H1 (cell line): ENCODE results near the gene ZBTB47. TPM values are rescaled to one million over a fixed set of nuclear protein-coding genes. Genes with fewer than 3 reads are reported as not detected.

Source experiments
- CTCF ChIA-PET: fragments of 300-600 bp; sonication (Branson Sonifier 250); formaldehyde crosslinking; loops from one replicate; lab custom pipeline; 2021; ENCODE audit not compliant: partially characterized antibody; lab: Charles Lee
- POLR2A ChIA-PET: fragments of 300-600 bp; sonication (Branson Sonifier 250); formaldehyde crosslinking; loops from one replicate; lab custom pipeline; 2021; ENCODE audit warnings: inconsistent platforms; ENCODE audit not compliant: partially characterized antibody; lab: Charles Lee
- DNase-seq, 2 experiments: peaks; one replicate each; pipeline versions ENCODE4 v3.0.0 to v3.0.0-alpha.2; 2010 to 2022; ENCODE audit warnings: low spot score in 2 of 2, low read depth in 1 of 2, mixed read lengths in 1 of 2
- FAIRE-seq: peaks from 2 replicates; lab custom pipeline; 2011; peaks lifted over from hg19 to GRCh38; lab: Jason Lieb, UNC
- H2AFZ ChIP-seq: 2 replicates; pipeline ENCODE4 v1.8.1; 2012; ENCODE audit warnings: low read length, inconsistent platforms
- H2AK5ac ChIP-seq: 2 replicates; pipeline ENCODE4 v1.6.1; 2013; ENCODE audit warnings: low read depth, low read length
- H2BK120ac ChIP-seq: replicated peaks from 2 replicates; pipeline ENCODE3; 2013; ENCODE audit warnings: low read depth, low read length, inconsistent platforms
- H2BK12ac ChIP-seq: 2 replicates; pipeline ENCODE4 v1.6.1; 2013; ENCODE audit warnings: low read depth, low read length
- H2BK15ac ChIP-seq: 2 replicates; pipeline ENCODE4 v1.6.1; 2013; ENCODE audit warnings: low read length
- H2BK20ac ChIP-seq: 2 replicates; pipeline ENCODE4 v1.6.1; 2013; ENCODE audit warnings: low read length
- H2BK5ac ChIP-seq: 2 replicates; pipeline ENCODE4 v1.6.1; 2013; ENCODE audit warnings: low read depth, low read length
- H3K14ac ChIP-seq: 2 replicates; pipeline ENCODE4 v1.6.1; 2013; ENCODE audit warnings: inconsistent platforms; ENCODE audit not compliant: insufficient read length
- H3K18ac ChIP-seq: 2 replicates; pipeline ENCODE4 v1.6.1; 2013; ENCODE audit warnings: low read length; ENCODE audit errors: extremely low read depth
- H3K23ac ChIP-seq: 2 replicates; pipeline ENCODE4 v1.6.1; 2013; ENCODE audit warnings: inconsistent platforms; ENCODE audit not compliant: insufficient read length
- H3K23me2 ChIP-seq: 2 replicates; pipeline ENCODE4 v1.6.1; 2013; ENCODE audit warnings: low read depth, low read length
- H3K27ac ChIP-seq: 2 replicates; pipeline ENCODE4 v1.6.1; 2011; ENCODE audit warnings: low read depth, low read length, inconsistent platforms
- H3K27me3 ChIP-seq, 4 experiments: replicated peaks in 1 of 4; 1 replicate in 1 of 4; 2 replicates in 3 of 4; pipeline versions ENCODE4 v1.6.1 to v1.8.1; 2011 to 2013; ENCODE audit warnings: low read length in 3 of 4, mild to moderate bottlenecking in 3 of 4, inconsistent platforms in 2 of 4, mixed read lengths in 2 of 4, moderate library complexity in 1 of 4; ENCODE audit not compliant: control insufficient read depth in 3 of 4, insufficient read depth in 3 of 4; ENCODE audit errors: extremely low read depth in 1 of 4
- H3K36me3 ChIP-seq, 4 experiments: 2 replicates each; pipeline versions ENCODE4 v1.6.1 to v1.8.1; 2011 to 2013; ENCODE audit warnings: mild to moderate bottlenecking in 4 of 4, low read length in 3 of 4, moderate library complexity in 2 of 4, control low read depth in 1 of 4, inconsistent platforms in 1 of 4; ENCODE audit not compliant: insufficient read depth in 4 of 4, control insufficient read depth in 2 of 4
- H3K4ac ChIP-seq: replicated peaks from 2 replicates; pipeline ENCODE3; 2013; ENCODE audit warnings: low read length, low read depth, mixed read lengths, inconsistent platforms; ENCODE audit not compliant: insufficient read length
- H3K4me1 ChIP-seq, 4 experiments: replicated peaks in 1 of 4; 1 replicate in 1 of 4; 2 replicates in 3 of 4; pipeline versions ENCODE4 v1.6.1 to v1.8.1; 2011 to 2013; ENCODE audit warnings: low read length in 3 of 4, inconsistent platforms in 2 of 4, mixed read lengths in 1 of 4; ENCODE audit not compliant: insufficient read depth in 4 of 4, control insufficient read depth in 3 of 4
- H3K4me2 ChIP-seq, 2 experiments: 2 replicates each; pipeline versions ENCODE4 v1.6.1 to v1.8.1; 2011 to 2013; ENCODE audit warnings: low read depth in 2 of 2, low read length in 2 of 2, control low read depth in 1 of 2, inconsistent platforms in 1 of 2, mild to moderate bottlenecking in 1 of 2; ENCODE audit not compliant: insufficient read depth in 1 of 2
- H3K4me3 ChIP-seq, 4 experiments: fragments of 200-600, 300-600 bp in 1 of 4; sonication (generic), shearing (Covaris generic), sonication (Bioruptor Twin) in 1 of 4; 2 replicates each; pipeline versions ENCODE4 v1.5.1 to v1.8.1; 2011 to 2016; ENCODE audit warnings: low read length in 4 of 4, low read depth in 3 of 4, control low read depth in 2 of 4, inconsistent platforms in 2 of 4, mild to moderate bottlenecking in 2 of 4, mixed read lengths in 1 of 4, moderate library complexity in 1 of 4; ENCODE audit not compliant: insufficient read depth in 2 of 4; ENCODE audit errors: extremely low read depth in 1 of 4
- H3K56ac ChIP-seq: replicated peaks from 2 replicates; pipeline ENCODE3; 2013; ENCODE audit warnings: low read depth, mild to moderate bottlenecking, mixed read lengths, low read length, inconsistent platforms; ENCODE audit not compliant: insufficient read length
- H3K79me1 ChIP-seq: 2 replicates; pipeline ENCODE4 v1.6.1; 2013; ENCODE audit warnings: low read depth, low read length, control low read depth
- H3K79me2 ChIP-seq, 2 experiments: 2 replicates each; pipeline versions ENCODE4 v1.6.1 to v1.8.1; 2012 to 2013; ENCODE audit warnings: low read length in 2 of 2, mild to moderate bottlenecking in 2 of 2, inconsistent platforms in 1 of 2; ENCODE audit not compliant: insufficient read depth in 2 of 2, control insufficient read depth in 1 of 2
- H3K9ac ChIP-seq, 4 experiments: replicated peaks in 1 of 4; 1 replicate in 1 of 4; 2 replicates in 3 of 4; pipeline versions ENCODE4 v1.6.1 to v1.8.1; 2011 to 2013; ENCODE audit warnings: low read depth in 3 of 4, low read length in 3 of 4, control low read depth in 2 of 4, mild to moderate bottlenecking in 2 of 4, moderate library complexity in 2 of 4, inconsistent platforms in 1 of 4; ENCODE audit errors: extremely low read depth in 1 of 4
- H3K9me3 ChIP-seq, 2 experiments: 2 replicates each; pipeline versions ENCODE4 v1.6.1 to v1.8.1; 2012 to 2013; ENCODE audit warnings: mild to moderate bottlenecking in 2 of 2, moderate library complexity in 2 of 2, control low read depth in 1 of 2, inconsistent platforms in 1 of 2, low read depth in 1 of 2, low read length in 1 of 2, mixed read lengths in 1 of 2; ENCODE audit not compliant: insufficient read depth in 2 of 2
- H4K20me1 ChIP-seq, 2 experiments: replicated peaks in 1 of 2; 2 replicates each; pipeline versions ENCODE3 to v1.8.1; 2011 to 2013; ENCODE audit warnings: inconsistent platforms in 2 of 2, low read length in 2 of 2, mild to moderate bottlenecking in 1 of 2; ENCODE audit not compliant: insufficient read depth in 2 of 2, control insufficient read depth in 1 of 2
- H4K5ac ChIP-seq: 2 replicates; pipeline ENCODE4 v1.6.1; 2013; ENCODE audit warnings: low read length, low read depth, mixed read lengths, inconsistent platforms; ENCODE audit not compliant: insufficient read length
- H4K8ac ChIP-seq: 2 replicates; pipeline ENCODE4 v1.8.0; 2013; ENCODE audit warnings: mild to moderate bottlenecking, moderate library complexity, low read length, inconsistent platforms; ENCODE audit not compliant: insufficient read depth; ENCODE audit errors: extremely low read depth
- H4K91ac ChIP-seq: replicated peaks from 2 replicates; pipeline ENCODE3; 2013; ENCODE audit warnings: low read length, mixed read lengths, inconsistent platforms; ENCODE audit not compliant: insufficient read length
- ATF3 ChIP-seq: IDR thresholded peaks from 2 replicates; pipeline ENCODE4 v1.6.1; 2011; ENCODE audit warnings: low read depth, mild to moderate bottlenecking, low read length; ENCODE audit not compliant: insufficient read depth
- BCL11A ChIP-seq, 2 experiments: IDR thresholded peaks; one replicate each; pipeline ENCODE4 v1.6.1; 2011; ENCODE audit warnings: low read depth in 2 of 2, low read length in 2 of 2, mild to moderate bottlenecking in 2 of 2
- CBX8 ChIP-seq: fragments of 300-800, 300-1000 bp; sonication (generic); IDR thresholded peaks from 2 replicates; pipeline ENCODE4 v1.7.1; 2016; ENCODE audit warnings: low read depth, low read length, borderline replicate concordance
- HDAC6 ChIP-seq: IDR thresholded peaks from one replicate; pipeline ENCODE4 v1.7.1; 2012; ENCODE audit warnings: low read depth, mild to moderate bottlenecking, inconsistent platforms, low read length, moderate library complexity
- NANOG ChIP-seq: IDR thresholded peaks from 2 replicates; pipeline ENCODE4 v1.6.1; 2011; ENCODE audit warnings: low read length, low read depth, mild to moderate bottlenecking, inconsistent platforms; ENCODE audit not compliant: insufficient read depth, poor library complexity, severe bottlenecking
- PHF8 ChIP-seq: fragments of 200-600 bp; sonication (generic); conservative IDR thresholded peaks from 2 replicates; pipeline ENCODE4 v1.7.1; 2012; ENCODE audit warnings: low read depth, mild to moderate bottlenecking, inconsistent platforms, low read length, moderate library complexity
- SAP30 ChIP-seq: fragments of 300-600 bp; sonication (generic); IDR thresholded peaks from 2 replicates; pipeline ENCODE4 v1.7.1; 2012; ENCODE audit warnings: low read length, moderate library complexity, mild to moderate bottlenecking, inconsistent platforms; ENCODE audit not compliant: insufficient read depth, insufficient replicate concordance
- SP2 ChIP-seq: IDR thresholded peaks from 2 replicates; pipeline ENCODE4 v1.6.1; 2012; ENCODE audit warnings: mild to moderate bottlenecking, low read length, inconsistent platforms
- TBP ChIP-seq: IDR thresholded peaks from 2 replicates; pipeline ENCODE4 v1.6.1; 2011; ENCODE audit warnings: low read depth, low read length, improper control_type of control experiment
- YY1 ChIP-seq: IDR thresholded peaks from 2 replicates; pipeline ENCODE4 v1.6.1; 2011; ENCODE audit warnings: low read depth, mild to moderate bottlenecking, low read length
- WGBS, 2 experiments: shearing (Covaris generic) in 1 of 2; methylation state at CpG; one replicate each; pipeline versions ENCODE4 v1.1.6 to v1.1.7; 2013 to 2015; ENCODE audit warnings: low lambda C conversion rate in 2 of 2, mixed read lengths in 2 of 2, inconsistent platforms in 1 of 2, low coverage in 1 of 2, missing lambda C conversion rate in 1 of 2; ENCODE audit not compliant: insufficient replicate concordance in 2 of 2, insufficient coverage in 1 of 2, insufficient read length in 1 of 2; ENCODE audit errors: extremely low coverage in 1 of 2, missing lambda C conversion rate in 1 of 2; 5-methylcytosine and 5-hydroxymethylcytosine counted together
- polyA plus RNA-seq, 7 experiments: library from polyadenylated mRNA; depleted of rRNA in 3 of 7; stranded (reverse) in 5 of 7; unstranded in 2 of 7; fragments of >200 nt in 5 of 7; fragments of 200-250 nt in 2 of 7; gene quantifications; 1 replicate in 5 of 7; 2 replicates in 1 of 7; 4 replicates in 1 of 7; pipeline versions ENCODE4 v1.2.1 to v1.2.3, GENCODE V29; 2011 to 2013; ENCODE audit warnings: missing spikeins in 2 of 7, mixed read lengths in 2 of 7
- total RNA-seq: library from RNA; stranded (reverse); fragmentation: NEBNext Ultra II Directional; extraction: Animal tissue kit (Norgen Biotek cat#: 25700); gene quantifications from 2 replicates; pipeline ENCODE4 v1.2.1, GENCODE V29; 2021
- TF ChIP-seq, protein P1 (sequence below), 3 experiments: IDR thresholded peaks; 1 replicate in 2 of 3; 2 replicates in 1 of 3; pipeline versions ENCODE4 v1.5.1 to v1.6.1; 2011; ENCODE audit warnings: low read length in 3 of 3, mild to moderate bottlenecking in 3 of 3, inconsistent platforms in 2 of 3, low read depth in 1 of 3, moderate library complexity in 1 of 3; ENCODE audit not compliant: insufficient read depth in 1 of 3; ENCODE audit errors: control extremely low read depth in 1 of 3

ZBTB47 gene
- total and polyA plus RNA-seq, 2 of the 8 experiments (the other 6 are each of a cell fraction or from before 2014, with no cell fraction given), result 2.8 to 4.1 TPM

DNA sequence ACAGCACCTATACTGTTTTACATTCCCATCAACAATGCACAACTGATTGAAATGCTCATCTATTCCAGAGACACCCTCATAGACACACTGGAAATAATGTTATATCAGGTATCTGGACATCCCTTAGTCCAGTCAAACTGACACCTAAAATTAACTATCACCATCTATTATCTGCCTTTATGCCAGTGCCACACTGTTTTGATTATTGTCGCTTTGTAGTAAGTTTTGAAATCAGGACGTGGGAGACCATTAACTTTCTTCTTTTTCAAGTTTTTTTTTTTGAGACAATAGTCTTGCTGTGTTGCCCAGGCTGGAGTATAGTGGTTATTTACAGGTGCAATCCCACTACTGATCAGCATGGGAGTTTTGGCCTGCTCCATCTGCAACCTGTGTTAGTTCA, 22.4 kb downstream of the ZBTB47 start:
- Histone ChIP-seq H2BK120ac (no peak overlapping the region), H3K36me3 (no peaks in the 10 kb centered on the region), H3K56ac (no peak overlapping the region), H2BK12ac (no peak overlapping the region), H4K5ac (no peak overlapping the region), H3K4me2 (no peak overlapping the region), H3K27me3 (no peaks in the 10 kb centered on the region; a peak in 2 of 7 replicates), H3K14ac (no peak overlapping the region), H4K91ac (no peak overlapping the region), H2BK15ac (no peak overlapping the region), H3K79me2 (no peaks in the 10 kb centered on the region), H4K20me1 (no peaks in the 10 kb centered on the region), H3K4ac (no peak overlapping the region), H3K9me3 (peaks cover 0 to 5% of the 10 kb centered on the region in 2 experiments; a peak in 2 of 4 replicates), H3K27ac (no peak overlapping the region), H3K23ac (no peak overlapping the region), H2AK5ac (no peak overlapping the region), H3K23me2 (no peaks in the 10 kb centered on the region), H3K9ac (no peak overlapping the region), H3K18ac (no peak overlapping the region), H4K8ac (no peak overlapping the region), H2AFZ (no peak overlapping the region), H3K4me3 (no peak overlapping the region), H3K4me1 (no peaks in the 10 kb centered on the region), H2BK20ac (no peak overlapping the region), H3K79me1 (no peaks in the 10 kb centered on the region), H2BK5ac (no peak overlapping the region)
- no peak for DNase-seq
- FAIRE-seq, result no peak
- ChIA-PET POLR2A (no interaction called here), CTCF (interaction anchor here (0.9 to 1.3 kb wide), 2 partner anchors 15 to 17 kb away, joined by 3 read pairs; no protein-coding TSS in a partner anchor)
- 85% methylated on average over 2 of the region's 2 CpGs; no CpG with 5 or more reads in 1 of the 2 experiments for WGBS, 2 experiments
- no peak for TF ChIP-seq NANOG
- TF ChIP-seq, protein P1, sequence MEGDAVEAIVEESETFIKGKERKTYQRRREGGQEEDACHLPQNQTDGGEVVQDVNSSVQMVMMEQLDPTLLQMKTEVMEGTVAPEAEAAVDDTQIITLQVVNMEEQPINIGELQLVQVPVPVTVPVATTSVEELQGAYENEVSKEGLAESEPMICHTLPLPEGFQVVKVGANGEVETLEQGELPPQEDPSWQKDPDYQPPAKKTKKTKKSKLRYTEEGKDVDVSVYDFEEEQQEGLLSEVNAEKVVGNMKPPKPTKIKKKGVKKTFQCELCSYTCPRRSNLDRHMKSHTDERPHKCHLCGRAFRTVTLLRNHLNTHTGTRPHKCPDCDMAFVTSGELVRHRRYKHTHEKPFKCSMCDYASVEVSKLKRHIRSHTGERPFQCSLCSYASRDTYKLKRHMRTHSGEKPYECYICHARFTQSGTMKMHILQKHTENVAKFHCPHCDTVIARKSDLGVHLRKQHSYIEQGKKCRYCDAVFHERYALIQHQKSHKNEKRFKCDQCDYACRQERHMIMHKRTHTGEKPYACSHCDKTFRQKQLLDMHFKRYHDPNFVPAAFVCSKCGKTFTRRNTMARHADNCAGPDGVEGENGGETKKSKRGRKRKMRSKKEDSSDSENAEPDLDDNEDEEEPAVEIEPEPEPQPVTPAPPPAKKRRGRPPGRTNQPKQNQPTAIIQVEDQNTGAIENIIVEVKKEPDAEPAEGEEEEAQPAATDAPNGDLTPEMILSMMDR (IDR thresholded peaks at IDR 0.05; ENCODE audit: control extremely low read depth in 1 of 3, insufficient read depth in 1 of 3, low read depth in 1 of 3, low read length in 3 of 3), result no peak
- no peak for TF ChIP-seq SP2
- TF ChIP-seq ATF3, result no peak
- TF ChIP-seq CBX8, result no peak
- TF ChIP-seq BCL11A (IDR thresholded peaks at IDR 0.05; ENCODE audit: low read depth in 2 of 2, low read length in 2 of 2), result no peak
- no peak for TF ChIP-seq TBP
- no peak for TF ChIP-seq SAP30
- TF ChIP-seq PHF8, result no peak
- no peak for TF ChIP-seq YY1
- TF ChIP-seq HDAC6, result no peak
